Ectodermal cell (in vitro differentiated cells): Measurements from ENCODE around the gene PROM2.

Experiments used
- H3K27ac ChIP-seq: 2 replicates; pipeline ENCODE4 v1.7.0; 2013; ENCODE audit warnings: mild to moderate bottlenecking, low read depth, low read length; ENCODE audit not compliant: insufficient read depth, poor library complexity, severe bottlenecking
- H3K27me3 ChIP-seq: 2 replicates; pipeline ENCODE4 v1.7.0; 2013; ENCODE audit warnings: mild to moderate bottlenecking, low read length; ENCODE audit not compliant: insufficient read depth, control insufficient read depth, poor library complexity, severe bottlenecking
- H3K36me3 ChIP-seq: one replicate; pipeline ENCODE4 v1.7.0; 2013; ENCODE audit warnings: low read length; ENCODE audit not compliant: control insufficient read depth, insufficient read depth
- H3K4me1 ChIP-seq: one replicate; pipeline ENCODE4 v1.7.0; 2013; ENCODE audit warnings: low read length; ENCODE audit not compliant: control insufficient read depth, insufficient read depth
- H3K4me3 ChIP-seq: 2 replicates; pipeline ENCODE4 v1.7.0; 2013; ENCODE audit warnings: low read depth, low read length, control low read depth; ENCODE audit not compliant: insufficient read depth
- H3K9me3 ChIP-seq: 2 replicates; pipeline ENCODE4 v1.7.0; 2013; ENCODE audit warnings: mild to moderate bottlenecking, low read length, moderate library complexity; ENCODE audit not compliant: control insufficient read depth
- WGBS, 2 experiments: methylation state at CpG; one replicate each; pipeline ENCODE4 v1.1.7; 2013; ENCODE audit warnings: missing lambda C conversion rate in 2 of 2; 5-methylcytosine and 5-hydroxymethylcytosine counted together

PROM2 gene

GRCh38 chr2:95283562-95283961 is 9.3 kb downstream of the PROM2 start:
- 91 to 93% methylated on average over 4 of the region's 4 CpGs for WGBS, 2 experiments
- H3K4me3 ChIP-seq, result no peak overlapping the region
- H3K9me3 ChIP-seq, result no peaks in the 10 kb centered on the region
- no peak overlapping the region for H3K27ac ChIP-seq
- no peaks in the 10 kb centered on the region for H3K4me1 ChIP-seq
- H3K27me3 ChIP-seq, result no peaks in the 10 kb centered on the region
- no peaks in the 10 kb centered on the region for H3K36me3 ChIP-seq

DNA sequence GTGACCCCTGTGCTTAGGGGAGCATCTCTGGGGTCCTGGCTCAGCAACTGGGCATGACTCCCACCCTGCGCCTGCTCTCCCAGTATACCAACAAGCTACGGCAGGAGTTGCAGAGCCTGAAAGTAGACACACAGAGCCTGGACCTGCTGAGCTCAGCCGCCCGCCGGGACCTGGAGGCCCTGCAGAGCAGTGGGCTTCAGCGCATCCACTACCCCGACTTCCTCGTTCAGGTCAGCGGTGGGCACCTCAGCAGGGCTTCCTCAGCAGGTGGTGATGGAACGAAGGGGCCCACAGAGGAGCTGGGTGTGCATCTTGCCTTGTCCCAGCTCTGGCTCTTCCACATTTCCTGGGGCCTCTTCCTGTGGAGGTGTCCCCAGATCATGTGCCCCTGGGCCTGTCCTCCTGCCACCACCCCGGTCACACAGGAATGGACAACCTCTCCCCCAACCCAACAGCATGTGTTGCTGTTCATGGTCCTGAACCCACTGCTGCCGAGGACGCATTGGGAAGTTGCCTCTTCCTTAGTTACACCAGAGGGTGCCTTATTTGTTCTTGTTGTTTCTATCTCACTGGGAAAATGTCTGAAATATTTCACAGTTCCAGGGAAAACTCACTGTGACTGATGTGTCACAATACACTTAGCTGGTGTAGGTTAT is 10.8 kb downstream of the PROM2 start:
- no peaks in the 10 kb centered on the region for H3K36me3 ChIP-seq
- H3K27me3 ChIP-seq, result no peaks in the 10 kb centered on the region
- 89% methylated on average over 13 of the region's 13 CpGs for WGBS, 2 experiments
- H3K9me3 ChIP-seq, result no peaks in the 10 kb centered on the region
- H3K27ac ChIP-seq, result no peak overlapping the region
- H3K4me1 ChIP-seq, result no peaks in the 10 kb centered on the region
- no peak overlapping the region for H3K4me3 ChIP-seq

GRCh38 chr2:95285542-95285932 is 11.3 kb downstream of the PROM2 start:
- H3K4me1 ChIP-seq, result no peaks in the 10 kb centered on the region
- H3K36me3 ChIP-seq, result no peaks in the 10 kb centered on the region
- H3K27ac ChIP-seq, result no peak overlapping the region
- H3K27me3 ChIP-seq, result no peaks in the 10 kb centered on the region
- H3K4me3 ChIP-seq, result no peak overlapping the region
- WGBS, 2 experiments, result 68 to 69% methylated on average over 4 of the region's 4 CpGs
- H3K9me3 ChIP-seq, result no peaks in the 10 kb centered on the region

DNA sequence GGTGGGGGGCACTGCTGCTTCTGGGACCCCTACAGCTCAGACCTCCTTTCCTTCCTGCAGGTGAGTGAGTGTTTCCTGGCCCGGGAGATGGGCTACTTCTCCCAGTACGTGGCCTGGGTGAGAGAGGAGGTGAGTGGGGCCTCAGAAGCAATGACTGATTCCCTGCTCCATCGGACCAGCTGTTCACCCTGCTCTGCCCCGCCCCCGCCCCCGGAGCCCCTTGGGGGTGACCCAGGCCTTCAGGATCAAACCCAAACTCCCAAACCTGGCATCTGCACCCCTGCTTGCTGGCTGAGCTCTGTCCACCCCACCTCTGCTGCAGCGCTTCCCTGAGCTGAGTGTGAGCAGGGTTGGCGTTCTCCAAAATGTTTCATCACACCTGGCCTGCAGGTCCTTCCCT is 13.1 kb downstream of the PROM2 start:
- no peaks in the 10 kb centered on the region for H3K9me3 ChIP-seq
- H3K4me3 ChIP-seq, result no peak overlapping the region
- no peaks in the 10 kb centered on the region for H3K27me3 ChIP-seq
- H3K4me1 ChIP-seq, result no peaks in the 10 kb centered on the region
- no peak overlapping the region for H3K27ac ChIP-seq
- WGBS, 2 experiments, result 87 to 91% methylated on average over 8 of the region's 8 CpGs
- H3K36me3 ChIP-seq, result no peaks in the 10 kb centered on the region

DNA sequence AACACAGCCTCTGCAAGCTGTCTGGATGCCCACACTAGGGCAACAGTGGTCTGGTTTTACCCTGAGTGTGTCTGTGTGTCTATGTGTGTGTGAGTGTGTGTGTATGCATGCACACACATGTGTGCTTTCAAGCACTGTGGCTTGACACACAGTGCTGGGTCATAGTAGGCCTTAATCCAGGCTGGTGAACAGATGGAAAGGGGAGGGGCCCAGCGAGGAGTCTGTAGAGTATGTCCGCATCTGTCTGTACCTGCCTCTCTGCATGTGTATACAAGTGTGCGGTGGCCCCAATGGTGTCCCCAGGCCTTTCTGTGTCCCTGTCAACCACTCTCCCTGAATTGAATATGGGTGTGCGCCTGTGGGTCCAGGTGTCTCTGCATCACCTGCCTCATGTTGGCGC is 13.6 kb downstream of the PROM2 start:
- H3K27ac ChIP-seq, result no peak overlapping the region
- H3K9me3 ChIP-seq, result no peaks in the 10 kb centered on the region
- H3K27me3 ChIP-seq, result no peaks in the 10 kb centered on the region
- H3K4me1 ChIP-seq, result no peaks in the 10 kb centered on the region
- H3K4me3 ChIP-seq, result no peak overlapping the region
- no peaks in the 10 kb centered on the region for H3K36me3 ChIP-seq
- WGBS, 2 experiments, result 93% methylated on average over 5 of the region's 5 CpGs

GRCh38 chr2:95289253-95289652 is 15.0 kb downstream of the PROM2 start:
- Histone ChIP-seq H3K4me3 (no peak overlapping the region), H3K27ac (no peak overlapping the region), H3K36me3 (no peaks in the 10 kb centered on the region), H3K4me1 (no peaks in the 10 kb centered on the region), H3K9me3 (no peaks in the 10 kb centered on the region), H3K27me3 (no peaks in the 10 kb centered on the region)
- WGBS, 2 experiments, result 65 to 75% methylated on average over 6 to 7 of the region's 7 CpGs

DNA sequence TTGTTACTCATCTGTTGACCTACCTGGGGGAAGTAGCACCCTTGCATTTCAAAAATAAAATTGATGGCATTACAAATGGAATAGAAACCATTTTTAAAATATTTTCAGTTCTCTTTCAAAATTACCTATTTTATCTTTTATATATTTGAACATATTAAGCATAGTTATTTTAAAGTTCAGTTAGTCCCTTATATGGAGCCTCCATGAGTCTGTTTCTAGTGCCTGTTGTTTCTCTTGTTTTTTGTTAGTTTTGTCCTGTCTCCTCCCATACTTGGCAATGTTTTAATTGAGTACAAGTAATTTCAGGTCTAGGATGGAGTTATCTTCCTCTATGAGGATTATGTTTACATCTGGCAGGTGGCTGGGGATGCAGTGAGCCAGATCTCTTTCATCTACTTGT is 17.0 kb downstream of the PROM2 start:
- Histone ChIP-seq H3K4me3 (no peak overlapping the region), H3K27ac (no peak overlapping the region), H3K27me3 (no peaks in the 10 kb centered on the region), H3K36me3 (no peaks in the 10 kb centered on the region), H3K9me3 (no peaks in the 10 kb centered on the region), H3K4me1 (peaks cover 4% of the 10 kb centered on the region)

GRCh38 chr2:95292623-95293260 is 18.5 kb downstream of the PROM2 start:
- no peaks in the 10 kb centered on the region for H3K27me3 ChIP-seq
- no peaks in the 10 kb centered on the region for H3K36me3 ChIP-seq
- H3K27ac ChIP-seq, result no peak overlapping the region
- H3K4me1 ChIP-seq, result peaks cover 19% of the 10 kb centered on the region
- no peaks in the 10 kb centered on the region for H3K9me3 ChIP-seq
- WGBS, 2 experiments, result 91 to 92% methylated on average over 9 of the region's 9 CpGs
- no peak overlapping the region for H3K4me3 ChIP-seq

GRCh38 chr2:95294579-95295250 is 20.5 kb downstream of the PROM2 start:
- Histone ChIP-seq H3K4me1 (peaks cover 19% of the 10 kb centered on the region), H3K27ac (no peak overlapping the region), H3K9me3 (no peaks in the 10 kb centered on the region), H3K4me3 (no peak overlapping the region), H3K27me3 (no peaks in the 10 kb centered on the region), H3K36me3 (no peaks in the 10 kb centered on the region)
- WGBS, 2 experiments, result 95% methylated on average over 19 of the region's 19 CpGs

- H3K4me1 ChIP-seq, result peaks cover 19% of the 10 kb centered on the region
- 93 to 96% methylated on average over 6 of the region's 6 CpGs for WGBS, 2 experiments
- H3K9me3 ChIP-seq, result no peaks in the 10 kb centered on the region
- H3K27ac ChIP-seq, result no peak overlapping the region
- H3K36me3 ChIP-seq, result no peaks in the 10 kb centered on the region
- no peaks in the 10 kb centered on the region for H3K27me3 ChIP-seq
- no peak overlapping the region for H3K4me3 ChIP-seq
Measured at GRCh38 chr2:95295376-95295775, 21.1 kb downstream of the PROM2 start.
